ENCODE data around the gene PDS5A. TPM values are rescaled to one million over a fixed set of nuclear protein-coding genes. Genes with fewer than 3 reads are reported as not detected.
"Not testable (repeated sequence)": the region's sequence is repeated elsewhere in the genome, so short reads cannot be mapped to it uniquely, and the experiment has no call there.

PDS5A gene
- total and polyA plus RNA-seq, 2 experiments from 2014 or later = 26.8 to 56.5 TPM

DNA sequence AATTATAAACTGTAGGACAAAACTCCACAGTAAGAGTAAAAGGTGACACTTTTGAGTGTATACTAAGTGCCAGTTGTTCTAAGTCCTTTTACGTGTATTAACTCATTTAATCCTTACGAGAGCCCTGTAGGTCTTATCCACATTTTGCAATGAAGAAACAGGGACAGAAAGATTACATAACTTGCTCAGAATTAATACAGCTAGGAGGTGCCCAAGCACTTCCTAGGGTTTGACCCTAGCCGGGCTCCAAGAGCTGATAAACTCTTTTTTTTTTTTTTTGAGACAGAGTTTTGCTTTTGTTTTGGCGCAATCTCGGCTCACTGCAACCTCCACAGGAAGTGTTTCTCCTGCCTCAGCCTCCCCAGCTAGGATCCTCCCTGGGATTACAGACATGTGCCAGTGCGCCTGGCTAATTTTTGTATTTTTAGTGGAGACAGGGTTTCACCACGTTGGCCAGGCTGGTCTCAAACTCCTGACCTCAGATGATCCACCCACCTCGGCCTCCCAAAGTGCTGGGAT, 169.4 kb downstream of the PDS5A start:
- no peak for DNase-seq
- H3K4me1 ChIP-seq (ENCODE audit: insufficient read depth) = no peaks in the 10 kb centered on the region
- no peak overlapping the region for H3K4me3 ChIP-seq
- H3F3A ChIP-seq (ENCODE audit: insufficient read depth) = peaks cover 4% of the 10 kb centered on the region; the same call in 1 of the 2 replicates
- H3K9me2 ChIP-seq (ENCODE audit: insufficient read depth) = no peaks in the 10 kb centered on the region
- no peaks in the 10 kb centered on the region for H3K27me3 ChIP-seq (replicated peaks; ENCODE audit: insufficient read depth)
- H3K36me3 ChIP-seq (ENCODE audit: low read depth) = no peaks in the 10 kb centered on the region
- H4K20me1 ChIP-seq (ENCODE audit: insufficient read depth) = no peaks in the 10 kb centered on the region
- H3K9ac ChIP-seq = no peak overlapping the region
- no peaks in the 10 kb centered on the region for H3K9me3 ChIP-seq (ENCODE audit: low read depth)
- no peaks in the 10 kb centered on the region for H3K79me2 ChIP-seq (ENCODE audit: insufficient read depth)
- 67 to 68% methylated on average over 8 of the region's 8 CpGs for WGBS, 2 experiments (ENCODE audit: low coverage in 1 of 2, low lambda C conversion rate in 2 of 2, missing lambda C conversion rate in 2 of 2)
- in situ Hi-C loops (cut with MboI) = no loop called here
- H3K27ac ChIP-seq = no peak overlapping the region
- TF ChIP-seq EZH2 (IDR thresholded peaks at IDR 0.05; ENCODE audit: insufficient read depth, poor library complexity, severe bottlenecking) (no peak), EZH2phosphoT487 (IDR thresholded peaks at IDR 0.05; ENCODE audit: insufficient read depth, low read depth) (no peak)
- no peak overlapping the region for H2AFZ ChIP-seq
- H3K4me2 ChIP-seq (ENCODE audit: unreplicated experiment) = no peak overlapping the region

DNA sequence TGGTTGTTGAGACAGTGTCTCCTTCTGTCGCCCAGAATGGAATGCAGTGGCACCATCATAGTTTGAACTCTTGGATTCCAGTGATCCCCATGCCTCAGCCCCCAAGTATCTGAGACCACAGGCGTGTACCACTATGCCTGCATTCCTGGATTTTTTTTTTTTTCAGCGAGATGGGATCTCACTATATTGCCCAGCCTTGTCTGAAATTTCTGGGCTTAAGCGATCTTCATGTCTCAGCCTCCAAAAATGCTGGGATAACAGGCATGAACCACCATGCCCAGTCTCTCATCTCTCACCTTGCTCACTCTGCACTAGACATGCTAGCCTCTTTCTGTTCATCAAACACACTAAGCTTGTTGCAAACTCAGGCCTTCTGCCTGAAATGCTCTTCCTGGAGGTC, 175.7 kb downstream of the PDS5A start:
- no peaks in the 10 kb centered on the region for H3K4me1 ChIP-seq (ENCODE audit: insufficient read depth)
- TF ChIP-seq EZH2 (IDR thresholded peaks at IDR 0.05; ENCODE audit: insufficient read depth, poor library complexity, severe bottlenecking) (no peak), EZH2phosphoT487 (IDR thresholded peaks at IDR 0.05; ENCODE audit: insufficient read depth, low read depth) (no peak)
- H3K4me3 ChIP-seq = no peak overlapping the region
- WGBS, 2 experiments (ENCODE audit: low coverage in 1 of 2, low lambda C conversion rate in 2 of 2, missing lambda C conversion rate in 2 of 2) = 58 to 69% methylated on average over 4 of the region's 4 CpGs
- H2AFZ ChIP-seq = no peak overlapping the region
- no peak overlapping the region for H3K4me2 ChIP-seq (ENCODE audit: unreplicated experiment)
- no peaks in the 10 kb centered on the region for H3K79me2 ChIP-seq (ENCODE audit: insufficient read depth)
- H3K27me3 ChIP-seq (replicated peaks; ENCODE audit: insufficient read depth) = no peaks in the 10 kb centered on the region
- no peak for DNase-seq
- no peaks in the 10 kb centered on the region for H4K20me1 ChIP-seq (ENCODE audit: insufficient read depth)
- no peak overlapping the region for H3K27ac ChIP-seq
- no peaks in the 10 kb centered on the region for H3F3A ChIP-seq (ENCODE audit: insufficient read depth)
- H3K9me2 ChIP-seq (ENCODE audit: insufficient read depth) = no peaks in the 10 kb centered on the region
- no peaks in the 10 kb centered on the region for H3K36me3 ChIP-seq (ENCODE audit: low read depth)
- H3K9ac ChIP-seq = no peak overlapping the region
- H3K9me3 ChIP-seq (ENCODE audit: low read depth) = no peaks in the 10 kb centered on the region
- in situ Hi-C loops (cut with MboI) = no loop called here

DNA sequence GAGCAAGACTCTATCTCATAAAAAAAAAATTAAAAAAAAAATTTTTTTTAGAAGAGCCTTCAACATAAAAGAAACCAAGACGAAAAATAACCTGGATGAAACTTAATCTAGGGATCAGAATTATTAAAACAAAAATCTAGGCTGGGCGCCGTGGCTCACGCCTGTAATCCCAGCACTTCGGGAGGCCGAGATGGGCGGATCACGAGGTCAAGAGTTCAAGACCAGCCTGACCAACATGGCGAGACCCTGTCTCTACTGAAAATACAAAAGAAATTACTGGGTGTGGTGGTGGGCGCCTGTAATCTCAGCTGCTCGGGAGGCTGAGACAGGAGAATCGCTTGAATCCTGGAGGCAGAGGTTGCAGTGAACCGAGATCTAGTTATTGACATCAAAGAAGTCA, 184.7 kb downstream of the PDS5A start:
- H3K36me3 ChIP-seq (ENCODE audit: low read depth); H3K27ac ChIP-seq; DNase-seq; H3K4me3 ChIP-seq; H2AFZ ChIP-seq; H3K4me1 ChIP-seq (ENCODE audit: insufficient read depth); H3K9me2 ChIP-seq (ENCODE audit: insufficient read depth); in situ Hi-C loops (cut with MboI); H3K79me2 ChIP-seq (ENCODE audit: insufficient read depth); H3K27me3 ChIP-seq (replicated peaks; ENCODE audit: insufficient read depth); H3K4me2 ChIP-seq (ENCODE audit: unreplicated experiment); H4K20me1 ChIP-seq (ENCODE audit: insufficient read depth); H3K9ac ChIP-seq; H3K9me3 ChIP-seq (ENCODE audit: low read depth): not testable (repeated sequence)
- H3F3A ChIP-seq (ENCODE audit: insufficient read depth) = peaks cover 10% of the 10 kb centered on the region; the same call in 1 of the 2 replicates
- 88% methylated on average over 13 of the region's 13 CpGs for WGBS, 2 experiments (ENCODE audit: low coverage in 1 of 2, low lambda C conversion rate in 2 of 2, missing lambda C conversion rate in 2 of 2)

DNA sequence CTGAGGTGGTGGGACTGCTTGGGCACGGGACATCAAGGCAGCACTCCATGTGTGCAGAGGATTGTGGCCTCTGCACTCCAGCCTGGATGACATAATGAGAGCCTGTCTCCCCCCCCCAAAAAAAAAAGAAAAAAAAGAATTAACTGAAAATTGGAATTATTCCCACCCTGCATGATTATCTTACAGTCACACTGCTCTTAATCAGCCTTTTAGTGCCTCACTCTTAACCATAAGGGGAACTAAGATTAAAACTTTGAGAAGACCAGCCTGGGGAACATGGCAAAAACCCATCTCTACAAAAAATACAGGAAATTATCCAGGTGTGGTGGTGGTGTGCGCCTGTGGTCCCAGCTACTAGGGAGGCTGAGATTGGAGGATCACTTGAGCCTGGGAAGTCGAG, 185.2 kb downstream of the PDS5A start:
- H3K27me3 ChIP-seq (replicated peaks; ENCODE audit: insufficient read depth) = no peaks in the 10 kb centered on the region
- H3K4me1 ChIP-seq (ENCODE audit: insufficient read depth) = no peaks in the 10 kb centered on the region
- in situ Hi-C loops (cut with MboI) = no loop called here
- TF ChIP-seq EZH2phosphoT487 (IDR thresholded peaks at IDR 0.05; ENCODE audit: insufficient read depth, low read depth) (no peak), EZH2 (IDR thresholded peaks at IDR 0.05; ENCODE audit: insufficient read depth, poor library complexity, severe bottlenecking) (no peak)
- H3K4me3 ChIP-seq = no peak overlapping the region
- H3K9me2 ChIP-seq (ENCODE audit: insufficient read depth) = no peaks in the 10 kb centered on the region
- H3K4me2 ChIP-seq (ENCODE audit: unreplicated experiment) = no peak overlapping the region
- H3K27ac ChIP-seq = no peak overlapping the region
- 87 to 93% methylated on average over 3 of the region's 3 CpGs for WGBS, 2 experiments (ENCODE audit: low coverage in 1 of 2, low lambda C conversion rate in 2 of 2, missing lambda C conversion rate in 2 of 2)
- no peaks in the 10 kb centered on the region for H4K20me1 ChIP-seq (ENCODE audit: insufficient read depth)
- H3K9me3 ChIP-seq (ENCODE audit: low read depth) = no peaks in the 10 kb centered on the region
- H3K36me3 ChIP-seq (ENCODE audit: low read depth) = no peaks in the 10 kb centered on the region
- no peak for DNase-seq
- no peaks in the 10 kb centered on the region for H3K79me2 ChIP-seq (ENCODE audit: insufficient read depth)
- peaks cover 15% of the 10 kb centered on the region for H3F3A ChIP-seq (ENCODE audit: insufficient read depth)
- no peak overlapping the region for H2AFZ ChIP-seq
- H3K9ac ChIP-seq = no peak overlapping the region

GRCh38 chr4:39792128-39792527, 185.6 kb downstream of the PDS5A start:
- no peaks in the 10 kb centered on the region for H3K36me3 ChIP-seq (ENCODE audit: low read depth)
- no peak overlapping the region for H3K9ac ChIP-seq
- in situ Hi-C loops (cut with MboI) = no loop called here
- no peaks in the 10 kb centered on the region for H3K4me1 ChIP-seq (ENCODE audit: insufficient read depth)
- H3K9me2 ChIP-seq (ENCODE audit: insufficient read depth) = no peaks in the 10 kb centered on the region
- H2AFZ ChIP-seq = no peak overlapping the region
- no peak overlapping the region for H3K4me3 ChIP-seq
- H3F3A ChIP-seq (ENCODE audit: insufficient read depth) = peaks cover 19% of the 10 kb centered on the region
- H3K27ac ChIP-seq = no peak overlapping the region
- no peaks in the 10 kb centered on the region for H3K79me2 ChIP-seq (ENCODE audit: insufficient read depth)
- no peak for DNase-seq
- H3K27me3 ChIP-seq (replicated peaks; ENCODE audit: insufficient read depth) = no peaks in the 10 kb centered on the region
- no peak for TF ChIP-seq EZH2phosphoT487 (IDR thresholded peaks at IDR 0.05; ENCODE audit: insufficient read depth, low read depth)
- no peak for TF ChIP-seq EZH2 (IDR thresholded peaks at IDR 0.05; ENCODE audit: insufficient read depth, poor library complexity, severe bottlenecking)
- no peaks in the 10 kb centered on the region for H3K9me3 ChIP-seq (ENCODE audit: low read depth)
- no peaks in the 10 kb centered on the region for H4K20me1 ChIP-seq (ENCODE audit: insufficient read depth)
- 63 to 79% methylated on average over 5 of the region's 5 CpGs for WGBS, 2 experiments (ENCODE audit: low coverage in 1 of 2, low lambda C conversion rate in 2 of 2, missing lambda C conversion rate in 2 of 2)
- no peak overlapping the region for H3K4me2 ChIP-seq (ENCODE audit: unreplicated experiment)
